GM18511 (cell line): ENCODE measurements around the gene ITPKC.

Experiments used
- ATAC-seq: cut with Tn5 transposase; IDR thresholded peaks from one replicate; pipeline ENCODE4 v1.9.1; 2021; ENCODE audit warnings: mild to moderate bottlenecking, moderate library complexity; ENCODE audit not compliant: unreplicated experiment

Gene ITPKC

GRCh38 chr19:40739030-40739839, 22.3 kb downstream of the ITPKC start:
- no peak for ATAC-seq

- ATAC-seq = no peak
Observed at GRCh38 chr19:40739871-40740703, 23.2 kb downstream of the ITPKC start.

GRCh38 chr19:40740747-40741146, 23.8 kb downstream of the ITPKC start:
- no peak for ATAC-seq

- no peak for ATAC-seq
Observed at GRCh38 chr19:40741527-40742390, 24.8 kb downstream of the ITPKC start.

GRCh38 chr19:40742477-40742876, 25.6 kb downstream of the ITPKC start:
- ATAC-seq = no peak

- ATAC-seq = no peak
Observed at GRCh38 chr19:40742886-40743285, 26.0 kb downstream of the ITPKC start.

- no peak for ATAC-seq
Observed at GRCh38 chr19:40743926-40744325, 27.0 kb downstream of the ITPKC start.

- no peak for ATAC-seq
Observed at GRCh38 chr19:40744554-40745401, 27.9 kb downstream of the ITPKC start.

GRCh38 chr19:40745402-40745780, 28.5 kb downstream of the ITPKC start:
- no peak for ATAC-seq

- ATAC-seq = no peak
Observed at GRCh38 chr19:40747536-40747935, 30.6 kb downstream of the ITPKC start.

- peak; percentile 85 for ATAC-seq
Observed at GRCh38 chr19:40750058-40750873, 33.4 kb downstream of the ITPKC start, which contains the start of gene ACTMAP. TSS of gene ACTMAP (minus strand) at chr19:40750477. CDS start at chr19:40749803, 674 bp downstream.

- ATAC-seq = peak; percentile 70
Observed at GRCh38 chr19:40750874-40751537, 34.1 kb downstream of the ITPKC start, which contains the start of gene SNRPA. TSS of gene SNRPA (plus strand) at chr19:40751203. CDS start at chr19:40751409, 206 bp downstream.

- ATAC-seq = no peak
Observed at GRCh38 chr19:40752257-40752781, 35.4 kb downstream of the ITPKC start.

- ATAC-seq = no peak
Observed at GRCh38 chr19:40754611-40755247, 37.8 kb downstream of the ITPKC start.

- no peak for ATAC-seq
Observed at GRCh38 chr19:40755248-40755624, 38.3 kb downstream of the ITPKC start.

- ATAC-seq = no peak
Observed at GRCh38 chr19:40755791-40756190, 38.9 kb downstream of the ITPKC start.

- ATAC-seq = no peak
Observed at GRCh38 chr19:40756502-40757110, 39.7 kb downstream of the ITPKC start.
